HepG2 (cell line): ENCODE measurements around the gene SLC9C2. TPM values are rescaled to one million over a fixed set of nuclear protein-coding genes. Genes with fewer than 3 reads are reported as not detected.

ENCODE experiments used
- ATAC-seq: fragments of 200-7000 bp; cut with Tn5 transposase; 3 replicates; pipeline ENCODE4 v1.9.1; 2020; ENCODE audit warnings: mild to moderate bottlenecking, moderate library complexity
- BruUV-seq: library from RNA; stranded (reverse); fragments of 400-500 nt; replicated peaks from 2 replicates; lab custom pipeline; 2021; lab: Mats Ljungman, UMichigan
- CTCF ChIA-PET: fragments of 300-600 bp; formaldehyde crosslinking; extraction: SDS; loops from one replicate; lab custom pipeline; 2021; ENCODE audit warnings: low total read pairs, inconsistent platforms, low intra/inter-chr PET ratio; lab: Yijun Ruan, JAX
- POLR2A ChIA-PET: fragments of 350-600 bp; sonication (Branson Sonifier 250); formaldehyde crosslinking; loops from one replicate; lab custom pipeline; 2020; ENCODE audit warnings: antibody characterized with exemption, inconsistent platforms; lab: Yijun Ruan, JAX
- DNase-seq: peaks from one replicate; pipeline ENCODE4 v3.0.0-alpha.2; 2015; ENCODE audit warnings: low spot score
- FAIRE-seq: peaks from 3 replicates; lab custom pipeline; 2011; peaks lifted over from hg19 to GRCh38; lab: Jason Lieb, UNC
- H2AFZ ChIP-seq: one replicate; pipeline ENCODE4 v1.6.1; 2011; ENCODE audit warnings: low read length, inconsistent platforms
- H3K27ac ChIP-seq: fragments of 300-600 bp; 3 replicates; pipeline ENCODE4 v1.8.0; 2011; ENCODE audit warnings: mixed run types, mild to moderate bottlenecking, mixed read lengths, low read length, inconsistent platforms; ENCODE audit not compliant: insufficient read depth; ENCODE audit errors: extremely low read length
- H3K27me3 ChIP-seq, 2 experiments: fragments of 200-600 bp in 1 of 2; 2 replicates in 1 of 2; 3 replicates in 1 of 2; pipeline versions ENCODE4 v1.6.0 to v1.8.0; 2011; ENCODE audit warnings: low read length in 2 of 2, mild to moderate bottlenecking in 2 of 2, moderate library complexity in 2 of 2, inconsistent platforms in 1 of 2; ENCODE audit not compliant: insufficient read depth in 2 of 2, control insufficient read depth in 1 of 2
- H3K36me3 ChIP-seq, 2 experiments: fragments of 200-600 bp in 1 of 2; replicated peaks in 1 of 2; 2 replicates in 1 of 2; 3 replicates in 1 of 2; pipeline versions ENCODE4 v1.5.1 to v1.8.0; 2011; ENCODE audit warnings: low read length in 2 of 2, inconsistent platforms in 1 of 2; ENCODE audit not compliant: insufficient read depth in 2 of 2, control insufficient read depth in 1 of 2
- H3K4me1 ChIP-seq: 2 replicates; pipeline ENCODE4 v1.5.1; 2012; ENCODE audit warnings: low read length, inconsistent platforms; ENCODE audit not compliant: insufficient read depth
- H3K4me2 ChIP-seq: 2 replicates; pipeline ENCODE4 v1.6.0; 2011; ENCODE audit warnings: low read depth, low read length, inconsistent platforms
- H3K4me3 ChIP-seq, 3 experiments: fragments of 200-600 bp in 1 of 3; sonication (generic), shearing (Covaris generic) in 1 of 3; replicated peaks in 1 of 3; 2 replicates each; pipeline ENCODE4 v1.5.1; 2011 to 2016; ENCODE audit warnings: low read length in 3 of 3, inconsistent platforms in 2 of 3, low read depth in 2 of 3, mild to moderate bottlenecking in 2 of 3, control low read depth in 1 of 3, mixed read lengths in 1 of 3; ENCODE audit not compliant: insufficient read depth in 1 of 3
- H3K79me2 ChIP-seq: one replicate; pipeline ENCODE4 v1.6.1; 2011; ENCODE audit warnings: low read length, inconsistent platforms; ENCODE audit not compliant: insufficient read depth
- H3K9ac ChIP-seq: 2 replicates; pipeline ENCODE4 v1.6.0; 2011; ENCODE audit warnings: mild to moderate bottlenecking, low read depth, low read length, inconsistent platforms; ENCODE audit not compliant: insufficient read depth
- H3K9me3 ChIP-seq: 2 replicates; pipeline ENCODE4 v1.5.1; 2012; ENCODE audit warnings: mild to moderate bottlenecking, low read length
- H4K20me1 ChIP-seq: 2 replicates; pipeline ENCODE4 v1.6.0; 2011; ENCODE audit warnings: inconsistent platforms, mild to moderate bottlenecking, low read length, moderate library complexity; ENCODE audit not compliant: insufficient read depth
- CCAR2 ChIP-seq: fragments of 200-400 bp; formaldehyde crosslinking; optimal IDR thresholded peaks from 2 replicates; pipeline ENCODE3; 2018; ENCODE audit warnings: low read depth, mild to moderate bottlenecking, low read length, moderate library complexity
- FOXA1 ChIP-seq, 2 experiments: fragments of 450-650 bp in 1 of 2; sonication (generic) in 1 of 2; formaldehyde crosslinking in 1 of 2; IDR thresholded peaks; 2 replicates each; pipeline versions ENCODE4 v1.4.0 to v1.6.1; 2016 to 2020; ENCODE audit warnings: missing genetic modification reagents in 1 of 2
- GATA4 ChIP-seq: sonication (generic); IDR thresholded peaks from 2 replicates; pipeline ENCODE4 v1.6.1; 2016; ENCODE audit warnings: antibody characterized with exemption, low read depth, borderline replicate concordance
- KMT2A ChIP-seq: sonication (generic); formaldehyde crosslinking; IDR thresholded peaks from 2 replicates; pipeline ENCODE4 v1.4.0; 2020; ENCODE audit warnings: missing genetic modification reagents
- MAFK ChIP-seq, 2 experiments: IDR thresholded peaks in 1 of 2; conservative IDR thresholded peaks in 1 of 2; 2 replicates each; pipeline ENCODE4 v1.6.1; 2011; ENCODE audit warnings: improper control_type of control experiment in 2 of 2, low read length in 2 of 2
- MED8 ChIP-seq: sonication (generic); formaldehyde crosslinking; IDR thresholded peaks from 2 replicates; pipeline ENCODE4 v1.8.1; 2023; ENCODE audit warnings: mild to moderate bottlenecking, missing genetic modification reagents; ENCODE audit not compliant: insufficient replicate concordance
- MEF2D ChIP-seq: sonication (generic); formaldehyde crosslinking; IDR thresholded peaks from 2 replicates; pipeline ENCODE4 v1.5.1; 2020; ENCODE audit warnings: mild to moderate bottlenecking, missing genetic modification reagents
- MIER3 ChIP-seq: IDR thresholded peaks from 2 replicates; pipeline ENCODE4 v1.6.1; 2016; ENCODE audit warnings: missing compliant biosample characterization, borderline replicate concordance
- PHF5A ChIP-seq: IDR thresholded peaks from one replicate; pipeline ENCODE4 v1.6.1; 2018; ENCODE audit warnings: low read depth, missing genetic modification reagents; ENCODE audit not compliant: unreplicated experiment
- RNF2 ChIP-seq: fragments of 450-650 bp; conservative IDR thresholded peaks from 2 replicates; pipeline ENCODE4 v1.6.1; 2016; ENCODE audit warnings: low read depth
- SKI ChIP-seq: fragments of 450-650 bp; IDR thresholded peaks from one replicate; pipeline ENCODE4 v1.6.1; 2018; ENCODE audit warnings: mild to moderate bottlenecking; ENCODE audit not compliant: partially characterized antibody
- THYN1 ChIP-seq: sonication (generic); formaldehyde crosslinking; IDR thresholded peaks from 2 replicates; pipeline ENCODE4 v1.8.1; 2023; ENCODE audit warnings: low read depth, mild to moderate bottlenecking, moderate library complexity, missing genetic modification reagents, borderline replicate concordance
- ZMAT3 ChIP-seq: sonication (generic); formaldehyde crosslinking; conservative IDR thresholded peaks from 2 replicates; pipeline ENCODE4 v1.7.0; 2021; ENCODE audit warnings: missing genetic modification reagents
- ZNF670 ChIP-seq: sonication (generic); formaldehyde crosslinking; IDR thresholded peaks from 2 replicates; pipeline ENCODE4 v1.8.0; 2022; ENCODE audit warnings: mild to moderate bottlenecking, missing genetic modification reagents, borderline replicate concordance
- WGBS: methylation state at CpG from one replicate; pipeline ENCODE4 v1.1.6; 2017; ENCODE audit warnings: low lambda C conversion rate; 5-methylcytosine and 5-hydroxymethylcytosine counted together
- in situ Hi-C: cut with HindIII; loops from 2 replicates; pipeline ENCODE4 v1.10.0; 2017; ENCODE audit warnings: low pct_unique_long_range_greater_than_20kb; ENCODE audit not compliant: extremely low pct_ligation_motif_present
- intact Hi-C: fragments of 100-400 bp; cut with micrococcal nuclease; formaldehyde crosslinking; loops from one replicate; pipeline ENCODE4 v1.10.0; 2022; ENCODE audit not compliant: unreplicated experiment
- polyA plus RNA-seq, 8 experiments: library from polyadenylated mRNA; depleted of rRNA in 3 of 8; stranded (reverse) in 7 of 8; unstranded in 1 of 8; fragments of >200 nt; fragmentation: Illumina TruSeq in 4 of 8; extraction: Trizol in 4 of 8; gene quantifications; 2 replicates each; pipeline versions ENCODE4 v1.2.1 to v1.2.3, GENCODE V29; 2011 to 2016; ENCODE audit warnings: low read depth in 4 of 8, missing spikeins in 1 of 8, mixed read lengths in 1 of 8; ENCODE audit not compliant: insufficient read depth in 1 of 8
- total RNA-seq, 5 experiments: library from RNA; depleted of rRNA; stranded (reverse); fragments of >200 nt; fragmentation: Illumina TruSeq; extraction: Trizol; gene quantifications; 2 replicates each; pipeline ENCODE4 v1.2.3, GENCODE V29; 2016; ENCODE audit warnings: low read depth in 1 of 5
- TF ChIP-seq, protein P1 (sequence below): sonication (generic); formaldehyde crosslinking; IDR thresholded peaks from 2 replicates; pipeline ENCODE4 v1.4.0; 2020; ENCODE audit warnings: missing genetic modification reagents
- TF ChIP-seq, protein P2 (sequence below): sonication (generic); formaldehyde crosslinking; conservative IDR thresholded peaks from 2 replicates; pipeline ENCODE4 v1.4.0; 2020; ENCODE audit warnings: missing genetic modification reagents
- TF ChIP-seq, protein P3 (sequence below): IDR thresholded peaks from 2 replicates; pipeline ENCODE4 v1.6.1; 2012; ENCODE audit warnings: inconsistent platforms
- TF ChIP-seq, protein P4 (sequence below), 2 experiments: sonication (generic) in 1 of 2; formaldehyde crosslinking in 1 of 2; IDR thresholded peaks; 2 replicates each; pipeline versions ENCODE4 v1.5.1 to v1.6.1; 2011 to 2020; ENCODE audit warnings: borderline replicate concordance in 1 of 2, low read depth in 1 of 2, low read length in 1 of 2, mild to moderate bottlenecking in 1 of 2, missing genetic modification reagents in 1 of 2, moderate library complexity in 1 of 2

The SLC9C2 gene
- total and polyA plus RNA-seq, 2 of the 13 experiments (the other 11 are each of a cell fraction or from before 2014, with no cell fraction given) = 0.03 TPM; not detected in 1

DNA sequence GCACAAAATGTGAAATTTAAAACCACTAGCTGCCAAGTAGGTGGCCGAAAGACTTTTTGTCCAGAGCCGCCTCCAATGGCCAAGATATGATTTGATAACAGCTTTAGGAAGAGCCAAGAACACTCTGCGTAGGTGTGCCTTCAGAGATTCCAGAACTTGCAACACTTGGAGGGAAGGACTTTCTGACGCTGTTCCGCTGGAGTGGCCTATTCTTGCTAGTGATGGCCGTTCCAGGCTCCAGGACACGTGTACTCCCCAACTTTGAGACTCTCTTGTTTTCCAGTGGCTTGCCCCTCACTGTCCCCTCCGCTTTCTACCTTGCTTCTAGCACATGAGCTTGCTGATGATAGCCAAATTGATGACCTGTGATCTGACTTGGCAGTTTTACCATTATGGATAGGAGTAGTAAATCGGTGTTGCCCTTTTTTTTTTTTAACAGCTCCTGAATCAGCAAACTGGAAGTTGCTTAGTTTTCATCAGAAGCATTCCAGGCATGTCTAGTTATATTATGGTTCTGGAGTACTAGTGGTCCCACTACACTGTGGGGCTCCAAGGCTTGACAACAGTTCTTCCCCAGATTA is 124.7 kb downstream of the SLC9C2 start:
- in situ Hi-C loops = no loop called here
- H3K27me3 ChIP-seq = no peaks in the 10 kb centered on the region; a peak in 1 of 5 replicates
- TSS peak; percentile 47 for BruUV-seq
- ATAC-seq (peak; percentile 12), FAIRE-seq (no peak), DNase-seq (peak; percentile 24)
- intact Hi-C loops = no loop called here
- peaks cover 64% of the 10 kb centered on the region for H3K79me2 ChIP-seq
- CTCF ChIA-PET = no interaction called here
- peaks cover 59% of the 10 kb centered on the region for H3K4me1 ChIP-seq
- peak overlapping the region; percentile 98 for H3K4me2 ChIP-seq
- POLR2A ChIA-PET = interaction anchor here (3.1 to 3.7 kb wide), 3 partner anchors 8 to 389 kb away, joined by 18 to 25 read pairs (median 19); partner anchors contain the start of genes GAS5, KLHL20 and ZBTB37
- H3K9me3 ChIP-seq = no peaks in the 10 kb centered on the region
- H2AFZ ChIP-seq = no peak overlapping the region
- H3K9ac ChIP-seq = peak overlapping the region; percentile 94
- H3K36me3 ChIP-seq = peaks cover 10 to 30% of the 10 kb centered on the region in 2 experiments
- H4K20me1 ChIP-seq = peaks cover 15% of the 10 kb centered on the region
- WGBS = 0% methylated on average over 7 of the region's 9 CpGs
- peak overlapping the region; percentile 97 for H3K27ac ChIP-seq
- H3K4me3 ChIP-seq = peak overlapping the region; percentile 77 to 96 (median 77)
- TF ChIP-seq ZNF670 (CRISPR knock-in tag) = no peak
- TF ChIP-seq MEF2D = no peak
- TF ChIP-seq MAFK (conservative IDR thresholded peaks at IDR 0.05 in 1 of 2, IDR thresholded peaks at IDR 0.05 in 1 of 2; ENCODE audit: low read length in 2 of 2) = peak; percentile 33 to 52
- no peak for TF ChIP-seq SKI
- TF ChIP-seq FOXA1 (IDR thresholded peaks at IDR 0.05) = no peak
- no peak for TF ChIP-seq FOXA1 (CRISPR knock-in tag; IDR thresholded peaks at IDR 0.05)
- TF ChIP-seq, protein P1, sequence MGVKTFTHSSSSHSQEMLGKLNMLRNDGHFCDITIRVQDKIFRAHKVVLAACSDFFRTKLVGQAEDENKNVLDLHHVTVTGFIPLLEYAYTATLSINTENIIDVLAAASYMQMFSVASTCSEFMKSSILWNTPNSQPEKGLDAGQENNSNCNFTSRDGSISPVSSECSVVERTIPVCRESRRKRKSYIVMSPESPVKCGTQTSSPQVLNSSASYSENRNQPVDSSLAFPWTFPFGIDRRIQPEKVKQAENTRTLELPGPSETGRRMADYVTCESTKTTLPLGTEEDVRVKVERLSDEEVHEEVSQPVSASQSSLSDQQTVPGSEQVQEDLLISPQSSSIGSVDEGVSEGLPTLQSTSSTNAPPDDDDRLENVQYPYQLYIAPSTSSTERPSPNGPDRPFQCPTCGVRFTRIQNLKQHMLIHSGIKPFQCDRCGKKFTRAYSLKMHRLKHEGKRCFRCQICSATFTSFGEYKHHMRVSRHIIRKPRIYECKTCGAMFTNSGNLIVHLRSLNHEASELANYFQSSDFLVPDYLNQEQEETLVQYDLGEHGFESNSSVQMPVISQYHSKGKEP (CRISPR knock-in tag) = no peak
- TF ChIP-seq, protein P2, sequence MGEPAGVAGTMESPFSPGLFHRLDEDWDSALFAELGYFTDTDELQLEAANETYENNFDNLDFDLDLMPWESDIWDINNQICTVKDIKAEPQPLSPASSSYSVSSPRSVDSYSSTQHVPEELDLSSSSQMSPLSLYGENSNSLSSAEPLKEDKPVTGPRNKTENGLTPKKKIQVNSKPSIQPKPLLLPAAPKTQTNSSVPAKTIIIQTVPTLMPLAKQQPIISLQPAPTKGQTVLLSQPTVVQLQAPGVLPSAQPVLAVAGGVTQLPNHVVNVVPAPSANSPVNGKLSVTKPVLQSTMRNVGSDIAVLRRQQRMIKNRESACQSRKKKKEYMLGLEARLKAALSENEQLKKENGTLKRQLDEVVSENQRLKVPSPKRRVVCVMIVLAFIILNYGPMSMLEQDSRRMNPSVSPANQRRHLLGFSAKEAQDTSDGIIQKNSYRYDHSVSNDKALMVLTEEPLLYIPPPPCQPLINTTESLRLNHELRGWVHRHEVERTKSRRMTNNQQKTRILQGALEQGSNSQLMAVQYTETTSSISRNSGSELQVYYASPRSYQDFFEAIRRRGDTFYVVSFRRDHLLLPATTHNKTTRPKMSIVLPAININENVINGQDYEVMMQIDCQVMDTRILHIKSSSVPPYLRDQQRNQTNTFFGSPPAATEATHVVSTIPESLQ (CRISPR knock-in tag) = no peak
- TF ChIP-seq, protein P3, sequence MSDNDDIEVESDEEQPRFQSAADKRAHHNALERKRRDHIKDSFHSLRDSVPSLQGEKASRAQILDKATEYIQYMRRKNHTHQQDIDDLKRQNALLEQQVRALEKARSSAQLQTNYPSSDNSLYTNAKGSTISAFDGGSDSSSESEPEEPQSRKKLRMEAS = no peak
- TF ChIP-seq RNF2 = no peak
- peak; percentile 14; the same call in 1 of the 2 replicates for TF ChIP-seq KMT2A (CRISPR knock-in tag)
- no peak for TF ChIP-seq PHF5A
- no peak for TF ChIP-seq THYN1
- TF ChIP-seq, protein P4, sequence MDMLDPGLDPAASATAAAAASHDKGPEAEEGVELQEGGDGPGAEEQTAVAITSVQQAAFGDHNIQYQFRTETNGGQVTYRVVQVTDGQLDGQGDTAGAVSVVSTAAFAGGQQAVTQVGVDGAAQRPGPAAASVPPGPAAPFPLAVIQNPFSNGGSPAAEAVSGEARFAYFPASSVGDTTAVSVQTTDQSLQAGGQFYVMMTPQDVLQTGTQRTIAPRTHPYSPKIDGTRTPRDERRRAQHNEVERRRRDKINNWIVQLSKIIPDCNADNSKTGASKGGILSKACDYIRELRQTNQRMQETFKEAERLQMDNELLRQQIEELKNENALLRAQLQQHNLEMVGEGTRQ (IDR thresholded peaks at IDR 0.05; ENCODE audit: low read depth, low read length) = no peak
- TF ChIP-seq, protein P4 (CRISPR knock-in tag; IDR thresholded peaks at IDR 0.05; ENCODE audit: borderline replicate concordance) = no peak
- TF ChIP-seq GATA4 = no peak
- TF ChIP-seq MED8 = no peak
- no peak for TF ChIP-seq CCAR2
- TF ChIP-seq MIER3 (CRISPR knock-in tag) = peak; percentile 13; the same call in 1 of the 2 replicates
- TF ChIP-seq ZMAT3 (CRISPR knock-in tag) = no peak
